Measurements from ENCODE around the gene NLRC5.
"Not testable (repeated sequence)": the region's sequence is repeated elsewhere in the genome, so short reads cannot be mapped to it uniquely, and the experiment has no call there.

NLRC5 gene

GRCh38 chr16:57098188-57098841 lies 109.0 kb downstream of the NLRC5 start:
- Histone ChIP-seq H3K9me3 (ENCODE audit: control insufficient read depth, insufficient read depth, low read length) (no peaks in the 10 kb centered on the region), H3K27me3 (ENCODE audit: control insufficient read depth, insufficient read depth, low read length) (peaks cover 13% of the 10 kb centered on the region)

GRCh38 chr16:57099965-57100364 lies 110.6 kb downstream of the NLRC5 start:
- not testable (repeated sequence) for H3K36me3 ChIP-seq (ENCODE audit: control insufficient read depth, insufficient read depth, low read length); H3K27ac ChIP-seq (ENCODE audit: low read depth, low read length); H3K9ac ChIP-seq (ENCODE audit: low read depth, low read length); H3K27me3 ChIP-seq (ENCODE audit: control insufficient read depth, insufficient read depth, low read length); H3K9me3 ChIP-seq (ENCODE audit: control insufficient read depth, insufficient read depth, low read length); H3K4me3 ChIP-seq (ENCODE audit: low read depth, low read length); H3K4me1 ChIP-seq (ENCODE audit: control insufficient read depth, insufficient read depth, low read length)

More at GRCh38 chr16:57098188-57098841, 109.0 kb downstream of the NLRC5 start:
- no peak overlapping the region for H3K9ac ChIP-seq (ENCODE audit: low read depth, low read length)
- H3K36me3 ChIP-seq (ENCODE audit: control insufficient read depth, insufficient read depth, low read length): no peaks in the 10 kb centered on the region
- H3K27ac ChIP-seq (ENCODE audit: low read depth, low read length): no peak overlapping the region
- peaks cover 4% of the 10 kb centered on the region; the same call in 1 of the 2 replicates for H3K4me1 ChIP-seq (ENCODE audit: control insufficient read depth, insufficient read depth, low read length)
- H3K4me3 ChIP-seq (ENCODE audit: low read depth, low read length): no peak overlapping the region

DNA sequence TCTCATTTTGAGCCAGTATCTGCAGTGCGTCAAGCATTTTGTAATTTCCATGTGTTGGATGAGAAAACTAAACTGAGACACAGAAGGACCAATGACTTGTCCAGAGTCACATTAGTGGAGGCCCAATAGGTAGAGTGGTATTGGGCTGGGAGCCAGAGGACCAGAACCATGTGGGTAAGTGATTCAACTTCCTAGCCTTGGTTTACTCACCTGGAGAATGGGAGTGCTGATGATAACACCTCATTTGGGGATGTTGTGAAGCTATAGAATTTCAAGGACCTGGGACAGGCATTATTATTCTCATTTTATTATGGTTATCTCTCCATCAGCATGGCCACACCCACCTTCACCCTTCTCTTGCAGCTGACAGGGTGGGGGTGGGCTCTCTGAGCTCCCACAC lies 111.1 kb downstream of the NLRC5 start:
- no peaks in the 10 kb centered on the region for H3K9me3 ChIP-seq (ENCODE audit: control insufficient read depth, insufficient read depth, low read length)
- no peaks in the 10 kb centered on the region for H3K36me3 ChIP-seq (ENCODE audit: control insufficient read depth, insufficient read depth, low read length)
- H3K27me3 ChIP-seq (ENCODE audit: control insufficient read depth, insufficient read depth, low read length): no peaks in the 10 kb centered on the region
- H3K9ac ChIP-seq (ENCODE audit: low read depth, low read length): no peak overlapping the region
- no peak overlapping the region for H3K27ac ChIP-seq (ENCODE audit: low read depth, low read length)
- H3K4me1 ChIP-seq (ENCODE audit: control insufficient read depth, insufficient read depth, low read length): 0 out of 2 replicates have a peak, but pooled peaks cover 6% of the 10 kb centered on the region
- no peak overlapping the region for H3K4me3 ChIP-seq (ENCODE audit: low read depth, low read length)

DNA sequence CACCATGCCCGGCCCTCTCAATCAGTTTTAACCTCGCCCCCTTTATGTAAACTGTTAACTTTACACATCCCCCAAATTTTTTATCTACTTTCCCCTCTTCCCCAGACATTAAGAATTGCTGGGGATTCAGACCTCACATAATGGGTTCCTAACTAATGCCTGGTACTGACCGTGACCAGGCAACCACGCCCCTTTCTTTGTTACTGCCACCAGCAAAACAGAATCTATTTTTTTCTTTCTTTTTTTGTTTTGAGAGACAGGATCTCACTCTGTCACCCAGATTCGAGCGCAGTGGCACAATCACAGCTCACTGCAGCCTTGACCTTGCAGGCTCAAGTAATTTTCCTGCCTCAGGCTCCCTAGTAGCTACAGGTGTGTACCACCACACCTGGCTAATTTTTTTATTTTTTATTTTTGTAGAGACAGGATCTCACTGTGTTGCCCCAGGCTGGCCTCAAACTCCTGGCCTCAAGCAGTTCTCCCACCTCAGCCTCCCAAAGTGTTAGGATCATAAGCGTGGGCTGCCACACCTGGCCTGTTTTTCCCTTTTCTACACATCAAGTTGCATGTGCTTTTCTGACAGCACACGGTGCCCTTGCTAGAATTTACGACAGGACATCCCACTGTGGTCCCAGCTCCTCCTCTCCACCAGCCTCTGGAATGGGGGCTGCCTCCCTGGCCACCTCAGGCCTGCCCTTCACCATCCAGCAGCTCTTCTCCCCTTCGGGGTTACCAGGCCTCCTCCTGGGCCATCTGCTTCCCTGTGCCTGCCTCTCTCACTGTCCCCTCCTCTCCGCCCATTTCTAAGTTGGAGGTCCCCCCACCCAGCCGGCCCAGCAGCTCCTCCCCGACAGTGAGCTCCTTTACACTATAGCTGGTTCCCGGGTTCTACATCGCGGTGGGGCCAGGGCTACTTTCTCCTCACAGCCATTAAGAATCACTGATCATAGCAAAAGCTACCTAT lies 113.8 kb downstream of the NLRC5 start:
- H3K4me1 ChIP-seq (ENCODE audit: control insufficient read depth, insufficient read depth, low read length): peaks cover 13% of the 10 kb centered on the region; the same call in 1 of the 2 replicates
- H3K27ac ChIP-seq (ENCODE audit: low read depth, low read length): no peak overlapping the region

GRCh38 chr16:57104706-57105105 lies 115.3 kb downstream of the NLRC5 start:
- Histone ChIP-seq H3K9me3 (ENCODE audit: control insufficient read depth, insufficient read depth, low read length) (no peaks in the 10 kb centered on the region), H3K36me3 (ENCODE audit: control insufficient read depth, insufficient read depth, low read length) (no peaks in the 10 kb centered on the region), H3K4me3 (ENCODE audit: low read depth, low read length) (no peak overlapping the region), H3K27ac (ENCODE audit: low read depth, low read length) (no peak overlapping the region), H3K27me3 (ENCODE audit: control insufficient read depth, insufficient read depth, low read length) (no peaks in the 10 kb centered on the region), H3K4me1 (ENCODE audit: control insufficient read depth, insufficient read depth, low read length) (peaks cover 13% of the 10 kb centered on the region; the same call in 1 of the 2 replicates), H3K9ac (ENCODE audit: low read depth, low read length) (no peak overlapping the region)

More for the DNA sequence above, 113.8 kb downstream of the NLRC5 start:
- no peak overlapping the region for H3K9ac ChIP-seq (ENCODE audit: low read depth, low read length)
- H3K9me3 ChIP-seq (ENCODE audit: control insufficient read depth, insufficient read depth, low read length): no peaks in the 10 kb centered on the region
- H3K36me3 ChIP-seq (ENCODE audit: control insufficient read depth, insufficient read depth, low read length): no peaks in the 10 kb centered on the region
- H3K27me3 ChIP-seq (ENCODE audit: control insufficient read depth, insufficient read depth, low read length): no peaks in the 10 kb centered on the region
- H3K4me3 ChIP-seq (ENCODE audit: low read depth, low read length): no peak overlapping the region

GRCh38 chr16:57105184-57105583 lies 115.8 kb downstream of the NLRC5 start:
- Histone ChIP-seq H3K36me3 (ENCODE audit: control insufficient read depth, insufficient read depth, low read length) (no peaks in the 10 kb centered on the region), H3K9me3 (ENCODE audit: control insufficient read depth, insufficient read depth, low read length) (no peaks in the 10 kb centered on the region), H3K4me1 (ENCODE audit: control insufficient read depth, insufficient read depth, low read length) (peaks cover 13% of the 10 kb centered on the region; the same call in 1 of the 2 replicates), H3K27me3 (ENCODE audit: control insufficient read depth, insufficient read depth, low read length) (no peaks in the 10 kb centered on the region), H3K9ac (ENCODE audit: low read depth, low read length) (no peak overlapping the region), H3K27ac (ENCODE audit: low read depth, low read length) (no peak overlapping the region), H3K4me3 (ENCODE audit: low read depth, low read length) (no peak overlapping the region)

DNA sequence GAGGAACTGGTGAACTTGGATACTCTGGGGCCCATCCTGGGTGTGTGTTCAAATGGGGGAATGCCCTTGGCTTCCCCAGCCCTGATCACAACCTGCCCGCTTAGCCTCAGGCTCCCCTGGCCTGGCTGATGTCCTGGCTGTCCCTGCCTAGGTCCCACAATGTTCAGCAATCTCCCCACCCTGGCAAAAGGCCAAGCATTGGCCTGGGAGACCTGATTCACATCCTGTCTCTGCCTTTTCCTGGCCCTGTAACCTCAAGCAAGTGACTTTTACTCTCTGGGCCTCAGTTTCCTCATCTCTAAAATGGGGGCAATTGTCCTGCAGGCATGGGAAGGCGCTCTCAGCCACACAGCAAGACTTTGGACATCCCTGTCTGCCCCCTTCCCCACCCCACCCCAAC lies 117.4 kb downstream of the NLRC5 start:
- Histone ChIP-seq H3K9me3 (ENCODE audit: control insufficient read depth, insufficient read depth, low read length) (no peaks in the 10 kb centered on the region), H3K4me3 (ENCODE audit: low read depth, low read length) (no peak overlapping the region), H3K27me3 (ENCODE audit: control insufficient read depth, insufficient read depth, low read length) (no peaks in the 10 kb centered on the region), H3K36me3 (ENCODE audit: control insufficient read depth, insufficient read depth, low read length) (no peaks in the 10 kb centered on the region), H3K9ac (ENCODE audit: low read depth, low read length) (no peak overlapping the region), H3K27ac (ENCODE audit: low read depth, low read length) (no peak overlapping the region), H3K4me1 (ENCODE audit: control insufficient read depth, insufficient read depth, low read length) (peaks cover 13% of the 10 kb centered on the region; the same call in 1 of the 2 replicates)

GRCh38 chr16:57107321-57107922 lies 118.1 kb downstream of the NLRC5 start:
- no peak overlapping the region for H3K27ac ChIP-seq (ENCODE audit: low read depth, low read length)
- H3K9ac ChIP-seq (ENCODE audit: low read depth, low read length): no peak overlapping the region
- no peak overlapping the region for H3K4me3 ChIP-seq (ENCODE audit: low read depth, low read length)
- H3K27me3 ChIP-seq (ENCODE audit: control insufficient read depth, insufficient read depth, low read length): no peaks in the 10 kb centered on the region
- H3K4me1 ChIP-seq (ENCODE audit: control insufficient read depth, insufficient read depth, low read length): peaks cover 13% of the 10 kb centered on the region; the same call in 1 of the 2 replicates
- no peaks in the 10 kb centered on the region for H3K36me3 ChIP-seq (ENCODE audit: control insufficient read depth, insufficient read depth, low read length)
- H3K9me3 ChIP-seq (ENCODE audit: control insufficient read depth, insufficient read depth, low read length): no peaks in the 10 kb centered on the region

GRCh38 chr16:57108432-57108831 lies 119.1 kb downstream of the NLRC5 start:
- H3K36me3 ChIP-seq (ENCODE audit: control insufficient read depth, insufficient read depth, low read length): no peaks in the 10 kb centered on the region
- no peak overlapping the region for H3K27ac ChIP-seq (ENCODE audit: low read depth, low read length)
- H3K9me3 ChIP-seq (ENCODE audit: control insufficient read depth, insufficient read depth, low read length): no peaks in the 10 kb centered on the region
- H3K27me3 ChIP-seq (ENCODE audit: control insufficient read depth, insufficient read depth, low read length): no peaks in the 10 kb centered on the region
- H3K4me1 ChIP-seq (ENCODE audit: control insufficient read depth, insufficient read depth, low read length): peaks cover 8% of the 10 kb centered on the region; the same call in 1 of the 2 replicates
- H3K4me3 ChIP-seq (ENCODE audit: low read depth, low read length): no peak overlapping the region
- H3K9ac ChIP-seq (ENCODE audit: low read depth, low read length): no peak overlapping the region

DNA sequence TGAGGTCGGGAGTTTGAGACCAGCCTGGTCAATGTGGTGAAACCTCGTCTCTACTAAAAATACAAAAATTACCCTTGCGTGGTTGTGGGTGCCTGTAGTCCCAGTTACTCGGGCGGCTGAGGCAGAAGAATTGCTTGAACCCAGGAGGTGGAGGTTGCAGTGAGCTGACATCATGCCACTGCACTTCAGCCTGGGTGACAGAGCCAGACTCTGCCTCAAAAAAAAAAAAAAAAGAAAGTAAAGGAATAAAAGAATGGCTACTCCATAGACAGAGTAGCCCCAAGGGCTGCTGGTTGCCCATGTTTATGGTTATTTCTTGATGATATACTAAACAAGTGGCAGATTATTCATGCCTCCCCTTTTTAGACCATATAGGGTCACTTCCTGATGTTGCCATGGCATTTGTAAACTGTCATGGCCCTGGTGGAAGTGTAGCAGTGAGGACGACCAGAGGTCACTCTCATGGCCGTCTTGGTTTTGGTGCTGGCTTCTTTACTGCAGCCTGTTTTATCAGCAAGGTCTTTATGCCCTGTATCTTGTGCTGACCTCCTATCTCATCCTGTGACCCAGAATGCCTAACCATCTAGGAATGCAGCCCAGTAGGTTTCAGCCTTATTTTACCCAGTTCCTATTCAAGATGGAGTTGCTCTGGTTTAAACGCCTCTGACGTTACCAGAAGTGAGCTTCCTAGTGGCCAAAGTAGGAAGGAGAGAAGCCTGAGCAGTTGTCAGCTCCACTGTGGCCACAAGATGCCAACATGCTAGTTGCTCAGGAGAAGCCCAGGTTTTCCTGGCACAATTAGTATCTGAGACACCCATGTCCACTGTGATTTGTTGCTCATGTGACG lies 120.1 kb downstream of the NLRC5 start:
- not testable (repeated sequence) for H3K4me1 ChIP-seq (ENCODE audit: control insufficient read depth, insufficient read depth, low read length); H3K9me3 ChIP-seq (ENCODE audit: control insufficient read depth, insufficient read depth, low read length); H3K27ac ChIP-seq (ENCODE audit: low read depth, low read length); H3K36me3 ChIP-seq (ENCODE audit: control insufficient read depth, insufficient read depth, low read length); H3K27me3 ChIP-seq (ENCODE audit: control insufficient read depth, insufficient read depth, low read length); H3K4me3 ChIP-seq (ENCODE audit: low read depth, low read length); H3K9ac ChIP-seq (ENCODE audit: low read depth, low read length)
